Measurements from ENCODE around the gene SLCO3A1. TPM values are rescaled to one million over a fixed set of nuclear protein-coding genes. Genes with fewer than 3 reads are reported as not detected.

The SLCO3A1 gene
- total RNA-seq, 1 experiment from 2014 or later: 5.1 TPM

DNA sequence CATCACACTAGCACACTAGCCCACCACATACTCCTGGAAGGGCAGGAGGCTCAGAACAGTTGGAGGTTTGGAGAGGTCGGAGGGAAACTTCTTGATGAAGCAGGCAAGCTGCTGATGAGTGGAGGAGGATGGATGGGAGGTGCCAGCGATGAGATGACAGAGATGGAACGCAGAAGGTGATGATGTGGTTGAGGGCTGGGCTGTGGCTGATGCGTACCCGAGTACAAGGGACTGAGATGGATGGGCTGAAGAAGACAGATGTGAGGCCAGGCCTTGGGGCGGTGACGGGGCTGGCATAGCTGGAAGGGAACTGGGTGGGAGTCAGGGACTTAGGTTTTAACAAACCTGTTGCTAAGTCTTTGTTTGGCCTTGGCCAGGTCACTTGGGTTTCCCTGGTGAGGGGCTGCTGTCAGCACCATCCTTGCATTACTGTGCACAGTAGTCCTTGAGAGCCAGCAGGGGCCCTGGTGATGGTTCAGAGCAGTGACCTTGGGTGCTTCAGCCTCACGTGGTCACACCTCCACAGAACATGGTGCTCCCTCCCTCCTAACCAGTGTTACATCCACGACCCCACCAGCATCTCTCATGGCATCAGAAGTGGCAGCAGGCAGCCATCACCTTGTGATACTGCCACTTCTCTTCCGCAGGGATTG lies 164.5 kb downstream of the SLCO3A1 start:
- no peaks in the 10 kb centered on the region for H3K9me3 ChIP-seq (ENCODE audit: control insufficient read depth in 1 of 2, insufficient read depth in 1 of 2, low read depth in 1 of 2, low read length in 2 of 2)
- no peaks in the 10 kb centered on the region for H3K9me2 ChIP-seq (ENCODE audit: insufficient read depth)
- H3K79me2 ChIP-seq (ENCODE audit: insufficient read depth, low read length): no peaks in the 10 kb centered on the region
- ATAC-seq (no peak), DNase-seq (ENCODE audit: low read depth, low spot score) (no peak)
- H2AFZ ChIP-seq (ENCODE audit: low read depth, low read length, poor library complexity, severe bottlenecking): no peak overlapping the region
- ChIA-PET POLR2A (no interaction called here), RAD21 (ENCODE audit: low non-redundant PET in 1 of 2, low total read pairs in 2 of 2, uncharacterized antibody in 2 of 2, unreplicated experiment in 2 of 2) (no interaction called here), CTCF (no interaction called here)
- H3K4me2 ChIP-seq (ENCODE audit: low read length): no peak overlapping the region
- intact Hi-C loops (cut with micrococcal nuclease): no loop called here
- TF ChIP-seq, protein P1, sequence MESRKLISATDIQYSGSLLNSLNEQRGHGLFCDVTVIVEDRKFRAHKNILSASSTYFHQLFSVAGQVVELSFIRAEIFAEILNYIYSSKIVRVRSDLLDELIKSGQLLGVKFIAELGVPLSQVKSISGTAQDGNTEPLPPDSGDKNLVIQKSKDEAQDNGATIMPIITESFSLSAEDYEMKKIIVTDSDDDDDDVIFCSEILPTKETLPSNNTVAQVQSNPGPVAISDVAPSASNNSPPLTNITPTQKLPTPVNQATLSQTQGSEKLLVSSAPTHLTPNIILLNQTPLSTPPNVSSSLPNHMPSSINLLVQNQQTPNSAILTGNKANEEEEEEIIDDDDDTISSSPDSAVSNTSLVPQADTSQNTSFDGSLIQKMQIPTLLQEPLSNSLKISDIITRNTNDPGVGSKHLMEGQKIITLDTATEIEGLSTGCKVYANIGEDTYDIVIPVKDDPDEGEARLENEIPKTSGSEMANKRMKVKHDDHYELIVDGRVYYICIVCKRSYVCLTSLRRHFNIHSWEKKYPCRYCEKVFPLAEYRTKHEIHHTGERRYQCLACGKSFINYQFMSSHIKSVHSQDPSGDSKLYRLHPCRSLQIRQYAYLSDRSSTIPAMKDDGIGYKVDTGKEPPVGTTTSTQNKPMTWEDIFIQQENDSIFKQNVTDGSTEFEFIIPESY (IDR thresholded peaks at IDR 0.05; ENCODE audit: extremely low read depth, insufficient replicate concordance, low read length): no peak
- TF ChIP-seq EGR1 (IDR thresholded peaks at IDR 0.05; ENCODE audit: low read depth) (no peak), ZNF274 (IDR thresholded peaks at IDR 0.05; ENCODE audit: low read depth, low read length) (no peak), EZH2phosphoT487 (IDR thresholded peaks at IDR 0.05; ENCODE audit: borderline replicate concordance) (no peak), CBX3 (IDR thresholded peaks at IDR 0.05; ENCODE audit: low read depth) (no peak), YY1 (IDR thresholded peaks at IDR 0.05; ENCODE audit: extremely low read depth, insufficient replicate concordance, low read depth, low read length) (no peak), SRF (IDR thresholded peaks at IDR 0.05; ENCODE audit: low read depth) (no peak), POLR2A (IDR thresholded peaks at IDR 0.05; ENCODE audit: borderline replicate concordance, extremely low read depth, insufficient read depth, insufficient read length) (no peak), CEBPB (IDR thresholded peaks at IDR 0.05; ENCODE audit: low read depth) (no peak), ZFX (IDR thresholded peaks at IDR 0.05) (no peak), MAX (IDR thresholded peaks at IDR 0.05) (no peak), SIN3A (IDR thresholded peaks at IDR 0.05; ENCODE audit: low read depth) (no peak), RAD21 (IDR thresholded peaks at IDR 0.05; ENCODE audit: low read depth) (no peak), EZH2 (IDR thresholded peaks at IDR 0.05) (no peak)
- TF ChIP-seq, protein P2, sequence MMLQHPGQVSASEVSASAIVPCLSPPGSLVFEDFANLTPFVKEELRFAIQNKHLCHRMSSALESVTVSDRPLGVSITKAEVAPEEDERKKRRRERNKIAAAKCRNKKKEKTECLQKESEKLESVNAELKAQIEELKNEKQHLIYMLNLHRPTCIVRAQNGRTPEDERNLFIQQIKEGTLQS (IDR thresholded peaks at IDR 0.05): no peak
- no peaks in the 10 kb centered on the region for H3K36me3 ChIP-seq (ENCODE audit: control insufficient read depth in 1 of 2, insufficient read depth in 2 of 2, low read length in 2 of 2)
- no peaks in the 10 kb centered on the region for H3K4me1 ChIP-seq (ENCODE audit: control insufficient read depth in 1 of 2, insufficient read depth in 2 of 2, low read length in 2 of 2)
- no peak overlapping the region for H3K4me3 ChIP-seq (replicated peaks in 1 of 2; ENCODE audit: low read depth in 1 of 2, low read length in 2 of 2)
- H4K20me1 ChIP-seq (ENCODE audit: insufficient read depth): no peaks in the 10 kb centered on the region
- BruUV-seq (replicated peaks): no TSS peak
- H3K27ac ChIP-seq (ENCODE audit: low read depth, low read length): no peak overlapping the region
- no peak overlapping the region for H3K9ac ChIP-seq (ENCODE audit: low read length)
- no peaks in the 10 kb centered on the region for H3K27me3 ChIP-seq (ENCODE audit: insufficient read depth, low read length)

Measured in HCT116 (cell line).